Measurements from ENCODE around the gene DDX28.
"Not testable (repeated sequence)": the region's sequence is repeated elsewhere in the genome, so short reads cannot be mapped to it uniquely, and the experiment has no call there.

DDX28 gene

DNA sequence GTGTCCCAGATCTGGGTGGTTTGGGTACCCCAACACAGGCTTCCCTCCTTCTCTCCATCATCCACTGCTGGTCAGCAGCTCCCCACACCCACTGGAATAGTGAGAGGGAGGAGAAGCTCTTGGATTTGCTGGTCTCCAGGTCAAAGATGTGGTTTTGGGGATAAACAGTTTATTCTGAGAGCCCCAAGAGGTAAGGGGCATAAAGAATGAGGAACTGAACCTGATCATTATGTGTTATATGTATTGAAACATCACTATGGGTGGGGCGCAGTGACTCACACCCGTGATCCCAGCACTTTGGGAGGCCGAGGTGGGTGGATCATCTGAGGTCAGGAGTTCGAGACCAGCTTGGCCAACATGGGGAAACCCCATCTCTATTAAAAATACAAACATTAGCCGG lies 27.6 kb downstream of the DDX28 start:
- no peak for DNase-seq (ENCODE audit: low read depth in 3 of 3, low spot score in 1 of 3)

DNA sequence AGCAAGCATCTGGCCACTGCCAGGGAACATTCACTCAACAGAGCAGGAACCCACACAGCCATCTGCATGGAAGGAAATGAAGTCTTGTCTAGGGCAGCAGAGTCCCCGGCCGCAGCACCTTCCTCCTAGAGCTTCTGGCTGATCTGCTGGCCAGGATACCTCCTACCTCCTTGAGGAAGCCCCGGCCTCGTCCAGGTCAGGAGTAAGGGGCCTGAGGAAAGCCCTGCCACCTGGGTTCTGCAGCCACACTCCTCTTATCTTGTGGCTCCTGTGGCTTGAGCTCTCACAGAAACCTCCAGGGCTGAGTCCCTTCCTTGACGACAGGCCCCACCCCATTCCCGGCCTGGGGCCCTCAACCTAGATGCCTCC lies 29.0 kb downstream of the DDX28 start:
- not testable (repeated sequence) for DNase-seq (ENCODE audit: low read depth in 3 of 3, low spot score in 1 of 3)

GRCh38 chr16:67993207-67994039 lies 29.6 kb downstream of the DDX28 start:
- peak; percentile 48 to 82 (median 69) for DNase-seq (ENCODE audit: low read depth in 3 of 3, low spot score in 1 of 3)

GRCh38 chr16:67992661-67993206 lies 30.3 kb downstream of the DDX28 start:
- no peak for DNase-seq (ENCODE audit: low read depth in 3 of 3, low spot score in 1 of 3)

GRCh38 chr16:67990018-67990386 lies 33.0 kb downstream of the DDX28 start:
- no peak for DNase-seq (ENCODE audit: low read depth in 3 of 3, low spot score in 1 of 3)

GRCh38 chr16:67989322-67990017 lies 33.6 kb downstream of the DDX28 start:
- no peak for DNase-seq (ENCODE audit: low read depth in 3 of 3, low spot score in 1 of 3)

GRCh38 chr16:67988675-67989074 lies 34.4 kb downstream of the DDX28 start:
- no peak for DNase-seq (ENCODE audit: low read depth in 3 of 3, low spot score in 1 of 3)

DNA sequence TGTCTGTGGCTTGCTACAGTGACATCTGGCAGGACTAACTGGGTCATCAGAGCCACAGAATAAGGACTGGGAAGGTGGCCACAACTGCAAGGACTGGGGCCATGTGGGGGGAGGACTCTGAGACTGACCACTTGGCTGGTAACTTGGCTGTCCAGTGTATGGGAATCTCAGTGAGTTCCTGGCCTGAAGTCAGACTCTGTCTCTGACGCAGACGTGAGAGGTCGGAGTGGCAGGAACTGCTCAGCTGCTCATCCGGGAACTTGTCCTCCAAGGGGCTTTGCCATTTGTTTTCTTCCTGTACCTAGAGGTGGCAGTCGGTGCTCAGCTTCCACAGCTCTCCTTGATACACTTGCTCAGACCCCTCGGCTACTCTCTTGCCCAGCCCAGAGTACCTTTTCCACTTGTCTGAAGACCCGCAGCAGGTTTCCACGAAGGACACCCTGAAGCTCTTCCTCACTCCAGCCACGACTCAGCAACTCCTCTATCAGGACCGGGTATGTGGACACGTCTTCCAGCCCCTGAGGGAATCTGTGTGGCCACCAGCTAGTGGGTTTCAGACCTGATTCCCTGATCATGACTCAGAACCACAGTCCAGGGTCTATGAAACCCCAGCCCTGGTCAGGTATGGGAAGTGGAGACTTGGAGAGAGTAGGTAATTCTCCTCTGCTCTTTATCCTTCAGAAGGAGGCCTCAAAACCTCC lies 35.4 kb downstream of the DDX28 start:
- DNase-seq (ENCODE audit: low read depth in 3 of 3, low spot score in 1 of 3): no peak

- no peak for DNase-seq (ENCODE audit: low read depth in 3 of 3, low spot score in 1 of 3)
Measured at GRCh38 chr16:67986949-67987348, 36.1 kb downstream of the DDX28 start.

DNA sequence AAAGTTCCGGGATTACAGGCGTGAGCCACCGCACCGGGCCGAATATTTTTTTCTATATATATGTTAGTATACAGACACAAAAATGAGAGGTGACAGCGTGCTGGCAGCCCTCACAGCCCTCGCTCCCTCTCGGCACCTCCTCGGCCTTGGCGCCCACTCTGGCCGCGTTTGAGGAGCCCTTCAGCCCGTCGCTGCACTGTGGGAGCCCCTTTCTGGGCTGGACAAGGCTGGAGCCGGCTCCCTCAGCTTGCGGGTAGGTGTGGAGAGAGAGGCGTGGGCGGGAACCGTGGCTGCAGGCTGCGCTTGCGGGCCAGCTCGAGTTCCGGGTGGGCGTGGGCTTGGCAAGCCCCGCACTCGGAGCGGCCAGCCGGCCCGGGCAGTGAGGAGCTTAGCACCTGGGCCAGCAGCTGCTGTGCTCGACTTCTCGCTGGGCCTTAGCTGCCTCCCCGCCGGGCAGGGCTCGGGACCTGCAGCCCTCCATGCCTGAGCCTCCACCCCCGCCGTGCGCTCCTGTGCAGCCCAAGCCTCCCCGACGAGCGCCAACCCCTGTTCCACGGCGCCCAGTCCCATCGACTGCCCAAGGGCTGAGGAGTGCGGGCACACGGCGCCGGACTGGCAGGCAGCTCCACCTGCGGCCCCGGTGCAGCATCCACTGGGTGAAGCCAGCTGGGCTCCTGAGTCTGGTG lies 40.9 kb downstream of the DDX28 start:
- DNase-seq (ENCODE audit: low read depth in 3 of 3, low spot score in 1 of 3): no peak

GRCh38 chr16:67979955-67980678 lies 42.9 kb downstream of the DDX28 start, which contains the start of gene DPEP3:
Gene DPEP3, minus strand, starts transcription at chr16:67980499. Its CDS starts 119 bp downstream, at chr16:67980380.
- DNase-seq (ENCODE audit: low read depth in 3 of 3, low spot score in 1 of 3): no peak

GRCh38 chr16:67977469-67978227 lies 45.4 kb downstream of the DDX28 start:
- DNase-seq (ENCODE audit: low read depth in 3 of 3, low spot score in 1 of 3): no peak

DNA sequence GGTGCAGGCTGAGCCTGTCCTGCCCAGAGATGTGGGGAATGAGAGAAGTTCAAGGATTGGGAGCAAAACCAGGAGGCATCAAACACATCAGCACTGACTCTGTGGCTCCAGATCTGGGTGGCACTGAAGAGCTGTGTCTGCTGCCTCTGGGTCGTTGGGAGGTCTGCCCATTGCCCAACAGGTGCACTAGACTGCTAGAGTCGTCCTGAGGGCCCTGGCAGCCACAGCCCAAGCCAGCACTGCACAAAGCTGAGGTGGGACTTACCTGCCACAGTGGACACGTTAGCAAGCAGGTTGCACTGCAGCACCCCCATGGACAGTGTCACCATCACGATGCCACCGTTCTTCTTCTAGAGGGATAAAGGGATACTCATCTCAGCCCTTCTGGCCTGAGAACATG lies 46.0 kb downstream of the DDX28 start:
- no peak for DNase-seq (ENCODE audit: low read depth in 3 of 3, low spot score in 1 of 3)

GRCh38 chr16:67976205-67976604 lies 46.8 kb downstream of the DDX28 start:
- DNase-seq (ENCODE audit: low read depth in 3 of 3, low spot score in 1 of 3): no peak

DNA sequence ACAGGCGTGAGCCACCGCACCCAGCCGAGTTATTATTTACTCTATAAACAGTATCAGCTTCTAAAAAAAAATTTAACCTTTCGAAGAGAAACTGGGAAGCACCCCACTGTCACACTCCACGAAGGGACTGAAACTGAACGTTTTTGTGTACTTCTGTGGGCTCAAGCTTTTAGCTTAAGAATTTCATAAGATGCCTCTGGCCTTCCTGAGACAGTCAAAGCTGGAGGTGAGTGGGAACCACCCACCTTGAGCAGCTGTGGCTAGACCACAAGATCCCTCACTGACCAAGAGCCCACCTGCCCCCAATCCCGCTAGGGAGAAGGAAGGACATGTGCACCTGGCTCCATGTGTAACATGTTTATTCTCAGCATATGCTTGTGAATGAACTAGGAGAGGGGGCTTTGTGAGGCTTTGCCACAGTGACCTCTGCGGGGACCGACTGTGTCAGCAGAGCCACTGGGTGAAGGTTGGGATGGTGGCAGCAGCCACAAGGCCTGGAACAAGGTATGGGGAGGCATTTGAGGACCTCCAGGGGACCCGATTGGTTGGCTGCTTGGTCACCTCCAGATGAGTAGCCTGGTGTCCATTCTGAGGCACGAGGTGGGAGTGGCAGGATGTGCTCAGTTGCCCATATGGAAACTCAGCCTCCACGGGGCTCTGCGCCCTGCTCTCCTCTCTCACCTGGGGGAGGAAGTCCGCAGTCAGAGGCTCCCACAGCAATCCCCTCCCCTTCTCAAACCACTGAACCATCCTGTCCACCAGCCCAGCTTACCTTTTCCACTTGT lies 47.5 kb downstream of the DDX28 start:
- no peak for DNase-seq (ENCODE audit: low read depth in 3 of 3, low spot score in 1 of 3)

- DNase-seq (ENCODE audit: low read depth in 3 of 3, low spot score in 1 of 3): not testable (repeated sequence)
Measured at GRCh38 chr16:67972285-67972684, 50.7 kb downstream of the DDX28 start.

DNA sequence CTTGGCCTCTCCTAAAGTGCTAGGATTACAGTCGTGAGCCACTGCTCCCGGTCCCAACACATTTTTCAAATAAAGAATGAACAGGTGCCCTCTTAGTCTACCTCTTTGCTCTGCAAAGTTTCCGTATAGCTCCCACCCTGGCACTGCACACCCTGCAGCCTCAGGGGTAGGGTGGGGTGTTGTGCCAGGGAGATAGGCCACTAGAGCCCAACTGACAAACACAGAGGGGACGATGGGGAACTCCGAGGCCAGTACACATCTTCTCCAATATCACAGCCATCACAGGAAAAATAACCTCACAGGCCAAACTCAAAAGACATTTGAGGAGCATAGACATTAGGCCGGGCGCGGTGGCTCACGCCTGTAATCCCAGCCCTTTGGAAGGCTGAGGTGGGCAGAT lies 51.9 kb downstream of the DDX28 start:
- DNase-seq (ENCODE audit: low read depth in 3 of 3, low spot score in 1 of 3): no peak
